ACHN (cell line): ENCODE results near the gene TLE2.
A peak's percentile ranks its signal among the peaks of the same experiment; 100 is the strongest.
"Not testable (repeated sequence)": the region's sequence is repeated elsewhere in the genome, so short reads cannot be mapped to it uniquely, and the experiment has no call there.

Experiments used
- DNase-seq: peaks from one replicate; pipeline ENCODE4 v3.0.0-alpha.2; 2015
- in situ Hi-C: cut with HindIII; loops from 2 replicates; pipeline ENCODE4 v1.10.0; 2017; ENCODE audit warnings: low sequenced_read_pairs, low pct_ligation_motif_present, low pct_unique_long_range_greater_than_20kb

TLE2 gene

DNA sequence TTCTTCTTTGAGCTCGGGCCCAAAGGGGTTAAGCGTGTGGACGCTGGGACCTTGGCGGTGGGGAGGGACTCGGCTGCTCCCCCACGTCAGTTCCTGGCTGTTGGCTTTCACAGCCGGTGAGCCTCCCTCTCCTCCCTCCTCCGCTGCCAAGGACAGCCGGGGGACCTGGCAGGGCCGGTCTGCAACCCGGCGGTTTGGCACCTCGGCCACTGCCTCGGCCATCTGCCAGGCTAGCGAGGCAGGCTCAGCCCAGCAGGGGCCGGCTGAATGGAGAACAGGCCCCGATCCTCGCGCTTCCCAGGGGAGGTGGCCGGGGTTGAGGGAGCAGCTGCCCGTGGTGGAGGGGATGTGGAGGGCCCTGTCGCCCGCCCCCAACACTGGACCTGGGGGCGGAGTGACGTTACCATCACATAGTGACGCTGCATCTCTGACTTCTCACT, 28.2 kb upstream of the TLE2 start:
- in situ Hi-C loops: no loop called here
- DNase-seq: no peak

DNA sequence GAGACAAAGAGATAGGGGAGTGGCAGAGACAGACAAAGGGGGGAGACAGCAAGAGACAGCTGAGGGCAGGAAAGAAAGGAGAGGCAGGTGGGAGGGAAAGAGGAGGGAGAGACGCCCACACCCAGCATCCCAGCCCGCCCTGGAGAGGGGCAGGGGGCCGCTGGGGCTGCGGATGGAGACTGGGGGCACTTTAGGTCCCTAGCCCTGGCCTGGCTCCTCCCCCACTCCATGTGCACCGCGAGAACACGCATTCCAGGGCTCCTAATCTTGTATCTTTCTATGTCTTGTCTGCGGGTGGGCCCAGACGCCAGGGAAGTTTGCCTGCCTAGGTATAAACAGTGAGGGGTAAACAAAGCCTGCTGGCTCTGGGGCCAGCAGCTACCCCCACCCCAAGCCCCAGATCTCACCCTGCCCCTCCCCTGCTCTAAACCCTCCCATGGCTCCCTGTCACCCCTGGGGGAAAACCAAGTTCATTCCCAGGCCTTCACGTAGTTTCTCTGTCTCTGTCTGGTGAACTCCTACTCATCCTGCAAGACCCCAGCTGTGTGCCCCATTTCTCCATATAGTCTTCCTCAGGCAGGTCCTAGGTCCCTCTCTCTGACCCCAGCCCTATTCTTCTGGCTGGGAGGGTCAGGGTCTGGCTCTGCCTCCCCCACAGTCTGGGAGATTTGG, 27.5 kb upstream of the TLE2 start:
- DNase-seq: no peak

DNA sequence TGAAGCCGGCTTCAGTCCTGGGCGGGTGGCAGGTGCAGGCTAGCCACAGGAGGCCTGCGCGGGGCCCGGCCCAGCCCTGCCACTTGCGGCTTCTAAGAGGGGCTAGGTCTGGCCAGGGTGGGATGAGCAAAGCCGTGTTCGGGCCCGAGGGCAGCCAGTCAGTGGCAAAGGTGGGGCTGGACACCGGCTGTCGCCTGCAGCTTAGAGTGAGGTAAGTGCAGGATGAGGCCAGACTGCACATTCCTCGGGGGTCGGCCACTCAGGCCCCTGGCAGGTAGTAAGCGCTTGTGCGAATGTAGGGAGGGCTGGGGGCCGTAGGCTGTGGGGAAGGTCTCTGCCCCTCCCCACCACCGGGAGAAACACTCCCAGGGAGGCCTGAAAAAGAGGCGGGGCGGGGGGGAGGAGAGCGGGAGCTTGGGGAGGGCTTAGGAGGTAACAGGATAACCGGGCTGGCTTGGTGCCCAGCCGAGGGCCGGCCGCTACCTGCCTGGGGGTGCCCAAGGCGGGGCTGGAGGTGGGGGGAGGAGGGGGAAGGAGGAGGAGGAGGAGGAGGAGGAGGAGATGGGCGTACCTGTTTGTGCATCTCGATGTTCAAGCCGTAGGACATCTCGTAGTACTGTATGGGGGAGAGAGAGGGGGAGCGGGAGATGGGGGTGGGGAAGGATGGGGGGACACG, 26.8 kb upstream of the TLE2 start:
- in situ Hi-C loops: no loop called here
- no peak for DNase-seq

More for the DNA sequence above, 27.5 kb upstream of the TLE2 start:
- in situ Hi-C loops: no loop called here

DNA sequence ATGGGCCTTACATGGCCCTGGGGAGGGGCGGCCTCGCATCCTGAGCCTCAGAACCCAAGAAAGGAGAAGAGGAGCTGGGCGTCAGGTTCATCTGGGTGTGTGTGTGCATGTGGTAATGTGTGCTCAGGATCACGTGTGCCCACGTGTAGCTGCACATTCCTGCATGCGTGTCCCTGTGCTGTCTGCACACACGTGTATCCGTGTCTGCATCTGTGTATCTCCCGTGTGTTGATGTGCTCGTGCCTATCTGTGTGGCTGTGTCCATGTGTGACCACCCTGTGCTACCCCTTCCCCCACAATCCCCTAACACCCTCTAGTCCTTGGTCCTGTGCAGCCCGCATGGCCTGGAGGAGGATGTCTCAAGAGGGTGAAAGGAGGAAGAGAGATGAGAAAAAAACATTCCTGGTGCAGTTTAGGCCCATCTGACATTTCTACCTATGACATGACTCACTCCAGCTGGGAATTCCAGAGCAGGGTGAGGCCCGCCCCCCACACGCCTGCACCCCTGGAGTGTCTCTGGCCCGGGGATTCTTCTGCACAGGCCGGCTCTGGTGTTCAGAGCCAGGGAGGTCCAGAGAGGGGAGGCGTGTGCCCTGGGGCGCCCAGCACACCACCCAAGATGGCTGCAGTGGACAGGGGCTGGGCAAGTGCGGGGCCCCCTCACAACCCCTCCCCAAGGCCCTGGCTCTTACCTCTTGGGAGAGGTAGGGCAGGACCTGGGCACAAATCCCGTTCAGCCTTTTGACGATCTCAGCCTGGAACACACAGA, 26.1 kb upstream of the TLE2 start:
- in situ Hi-C loops: no loop called here

DNA sequence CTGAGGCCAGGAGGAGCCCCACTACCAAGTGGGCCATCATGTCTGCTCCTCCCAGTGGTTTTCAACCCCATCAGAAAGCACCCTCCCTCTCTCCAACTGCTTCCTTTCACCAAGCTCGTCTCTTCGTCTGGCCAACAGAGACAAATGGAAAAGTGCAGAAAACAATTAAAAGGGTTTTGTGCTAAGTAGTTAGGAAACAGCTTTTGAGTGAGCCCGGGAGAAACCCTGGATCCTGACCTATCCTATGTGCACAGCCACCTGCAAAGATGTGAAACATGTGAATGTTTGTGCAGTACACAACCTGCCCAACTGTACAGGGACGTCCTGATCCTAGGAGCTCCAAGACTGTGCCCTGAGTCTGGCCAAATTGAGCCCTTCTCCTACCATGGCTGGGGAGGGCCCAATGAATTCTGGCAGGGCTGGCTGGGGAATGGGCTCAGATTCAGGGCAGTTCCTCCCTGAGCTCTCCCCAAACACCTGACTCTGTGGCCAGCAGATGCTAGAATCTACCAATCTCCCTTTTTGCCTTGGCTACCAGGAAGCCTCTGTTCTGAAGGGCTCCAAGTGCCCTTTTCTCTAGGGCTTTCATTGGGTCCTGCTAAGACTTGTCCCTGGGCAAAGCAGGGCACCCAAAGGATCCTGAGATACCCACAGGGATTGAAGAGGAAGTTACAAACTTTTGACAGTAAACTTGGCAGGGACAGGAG, 25.3 kb upstream of the TLE2 start:
- DNase-seq: no peak
- in situ Hi-C loops: no loop called here

More for the DNA sequence above, 26.1 kb upstream of the TLE2 start:
- no peak for DNase-seq

DNA sequence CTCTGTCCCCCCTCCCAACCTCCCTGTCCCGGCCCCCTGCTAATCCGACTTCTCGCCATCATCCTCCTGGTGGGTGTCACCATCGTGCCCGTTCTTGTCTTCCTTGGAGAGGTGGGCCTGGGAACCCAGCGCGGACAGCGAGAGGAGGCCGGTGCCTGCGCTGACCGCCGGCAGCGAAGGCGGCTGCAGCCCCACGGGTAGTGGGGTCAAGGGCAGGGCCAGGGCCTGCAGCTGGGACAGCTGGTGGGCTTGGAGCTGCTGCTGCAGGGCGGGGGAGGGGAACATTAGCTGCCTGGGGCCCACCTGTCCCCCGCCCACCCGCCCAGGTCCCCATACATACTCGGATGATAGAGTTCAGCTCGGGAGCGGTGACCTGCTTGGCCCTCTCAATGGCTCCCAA, 24.7 kb upstream of the TLE2 start:
- DNase-seq: no peak
- in situ Hi-C loops: no loop called here

DNA sequence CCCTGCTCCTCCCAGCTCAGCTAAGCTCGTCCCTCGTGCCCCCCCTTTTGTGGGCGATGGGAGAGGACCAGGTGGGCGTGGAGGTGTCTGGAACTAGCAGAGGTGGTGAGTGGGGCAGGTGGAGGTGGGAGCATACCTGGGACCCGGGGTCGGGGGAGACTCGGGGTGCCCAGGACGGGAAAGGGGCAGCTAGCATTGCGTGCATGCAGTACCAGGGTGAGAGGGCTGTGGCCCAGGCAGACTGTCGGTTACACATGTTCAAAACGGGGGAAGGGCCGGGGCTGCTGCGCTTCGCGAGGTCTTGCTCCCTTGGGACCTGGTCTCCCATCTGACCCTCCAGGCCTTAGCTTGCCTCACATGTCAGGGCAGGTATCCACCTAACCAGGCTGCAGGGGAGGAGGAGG, 24.1 kb upstream of the TLE2 start:
- DNase-seq: no peak
- in situ Hi-C loops: no loop called here

DNA sequence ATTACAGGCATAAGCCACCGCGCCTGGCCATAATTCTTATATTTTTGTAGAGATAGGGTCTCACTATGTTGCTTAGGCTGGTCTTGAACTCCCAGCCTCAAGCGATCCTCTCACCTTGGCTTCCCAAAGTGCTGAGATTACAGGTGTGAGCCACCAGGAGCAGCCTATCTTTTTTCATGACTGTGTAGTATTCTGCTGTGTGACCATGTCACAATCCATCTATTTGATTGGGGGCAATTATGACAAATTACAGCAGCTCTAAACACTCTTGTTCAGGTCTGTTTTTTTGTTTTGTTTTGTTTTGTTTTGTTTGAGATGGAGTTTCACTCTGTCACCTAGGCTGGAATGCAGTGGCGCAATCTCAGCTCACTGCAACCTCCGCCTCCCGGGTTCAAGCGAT, 20.9 kb upstream of the TLE2 start:
- DNase-seq, in situ Hi-C loops: not testable (repeated sequence)

DNA sequence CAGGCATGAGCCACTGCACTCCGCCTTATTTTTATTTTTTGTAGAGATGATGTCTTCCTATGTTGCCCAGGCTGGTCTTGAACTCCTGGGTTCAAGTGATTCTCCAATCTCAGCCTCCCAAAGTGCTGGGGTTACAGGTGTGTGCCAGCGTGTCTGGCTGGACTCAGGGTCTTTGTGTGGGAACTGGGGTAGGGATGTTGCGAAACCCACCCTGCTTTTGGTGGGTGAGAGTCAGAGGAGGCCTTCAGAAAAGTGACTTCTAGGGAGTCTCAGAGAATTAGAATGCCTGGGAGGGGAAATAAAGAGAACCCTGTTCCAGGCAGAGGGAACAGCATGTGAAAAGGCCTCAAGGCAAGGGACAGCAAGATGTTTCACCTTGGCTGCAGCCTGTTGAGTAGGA, 20.0 kb upstream of the TLE2 start:
- DNase-seq: no peak
- in situ Hi-C loops: no loop called here

DNA sequence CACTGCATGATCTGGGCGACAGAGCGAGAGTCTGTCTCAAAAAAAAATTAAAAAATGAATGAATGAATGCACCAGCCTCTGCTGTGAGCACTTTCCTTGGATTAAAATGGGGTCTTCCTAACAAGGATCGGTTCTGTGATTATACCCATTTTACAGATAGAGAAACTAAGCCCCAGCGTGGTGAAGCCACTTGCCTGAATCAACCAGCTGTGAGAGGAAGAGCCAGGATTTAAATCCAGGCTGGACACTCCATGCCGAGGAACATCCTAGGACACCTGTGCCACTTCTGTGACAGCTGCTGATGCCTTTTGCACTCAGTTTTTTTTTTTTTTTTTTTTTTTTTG, 19.1 kb upstream of the TLE2 start:
- in situ Hi-C loops: no loop called here

DNA sequence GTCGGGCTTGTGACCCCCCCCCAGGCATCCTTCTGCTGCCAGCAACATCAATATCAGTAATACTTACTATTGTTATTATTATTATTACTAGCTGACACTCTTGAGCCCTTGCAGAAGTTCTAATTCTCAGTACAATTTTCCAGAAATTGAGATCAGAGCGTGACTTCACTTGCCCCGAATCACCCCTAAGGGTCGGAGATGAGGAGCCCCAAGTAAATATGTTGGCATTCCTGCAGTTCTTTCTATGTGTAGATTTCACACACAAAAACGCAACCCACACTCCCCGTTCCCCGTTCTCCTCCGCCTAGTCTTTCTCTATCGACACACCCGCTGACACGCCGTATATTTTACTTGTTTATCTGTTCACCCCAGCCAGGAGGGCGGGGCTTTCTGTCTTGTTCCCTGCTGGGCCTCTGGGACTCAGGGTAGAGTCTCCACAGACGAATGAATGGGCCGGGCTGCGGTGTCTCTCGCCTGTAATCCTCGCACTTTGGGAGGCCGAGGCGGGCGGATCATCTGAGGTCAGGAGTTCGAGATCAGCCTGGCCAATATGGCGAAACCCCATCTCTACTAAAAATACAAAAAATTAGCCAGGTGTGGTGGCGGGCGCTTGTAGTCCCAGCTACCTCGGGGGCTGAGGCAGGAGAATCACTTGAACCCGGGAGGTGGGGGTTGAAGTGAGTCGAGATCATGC, 18.6 kb upstream of the TLE2 start:
- in situ Hi-C loops: no loop called here
- peak; percentile 63 for DNase-seq

More for the DNA sequence above, 19.1 kb upstream of the TLE2 start:
- DNase-seq: no peak

DNA sequence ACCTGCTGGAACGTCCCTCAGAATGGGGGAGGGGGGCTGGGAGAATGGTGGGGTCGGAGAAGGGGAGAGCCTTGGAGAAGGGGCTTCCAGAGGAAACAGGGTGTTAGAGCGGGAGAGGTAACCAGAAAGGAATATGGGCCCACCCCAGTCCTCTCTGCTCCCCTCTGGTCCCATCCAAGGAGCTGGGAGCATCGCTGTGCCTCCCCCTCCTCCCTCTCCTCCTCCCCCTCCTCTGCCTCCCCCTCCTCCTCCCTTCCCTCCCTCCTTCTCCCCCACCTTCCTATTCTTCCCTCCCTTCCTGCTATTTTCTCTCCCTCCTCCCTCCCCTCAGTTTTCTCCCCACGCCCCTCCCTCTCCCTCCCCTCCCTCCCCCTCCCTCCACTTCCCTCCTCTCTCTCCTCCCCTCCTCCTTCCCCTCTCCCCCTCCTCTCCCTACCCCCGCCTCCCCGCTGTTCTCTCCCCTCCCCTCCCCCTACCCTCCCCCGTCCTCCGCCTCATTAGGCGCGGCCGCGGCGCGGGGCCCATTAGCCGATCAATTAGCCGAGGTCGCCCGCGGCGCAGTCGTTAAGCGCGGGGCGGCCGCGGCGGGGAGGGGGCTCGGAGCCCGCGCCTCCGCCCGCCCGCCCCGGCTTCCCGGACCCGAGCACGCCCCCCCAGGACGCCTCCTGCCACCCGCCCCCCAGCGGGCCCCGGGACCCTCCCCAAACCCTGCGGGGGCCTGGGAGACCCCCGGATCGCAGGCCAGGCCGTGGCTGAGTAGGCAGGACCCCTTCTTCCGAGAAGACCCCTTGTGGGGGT, 17.8 kb upstream of the TLE2 start:
- in situ Hi-C loops: no loop called here
- no peak for DNase-seq

DNA sequence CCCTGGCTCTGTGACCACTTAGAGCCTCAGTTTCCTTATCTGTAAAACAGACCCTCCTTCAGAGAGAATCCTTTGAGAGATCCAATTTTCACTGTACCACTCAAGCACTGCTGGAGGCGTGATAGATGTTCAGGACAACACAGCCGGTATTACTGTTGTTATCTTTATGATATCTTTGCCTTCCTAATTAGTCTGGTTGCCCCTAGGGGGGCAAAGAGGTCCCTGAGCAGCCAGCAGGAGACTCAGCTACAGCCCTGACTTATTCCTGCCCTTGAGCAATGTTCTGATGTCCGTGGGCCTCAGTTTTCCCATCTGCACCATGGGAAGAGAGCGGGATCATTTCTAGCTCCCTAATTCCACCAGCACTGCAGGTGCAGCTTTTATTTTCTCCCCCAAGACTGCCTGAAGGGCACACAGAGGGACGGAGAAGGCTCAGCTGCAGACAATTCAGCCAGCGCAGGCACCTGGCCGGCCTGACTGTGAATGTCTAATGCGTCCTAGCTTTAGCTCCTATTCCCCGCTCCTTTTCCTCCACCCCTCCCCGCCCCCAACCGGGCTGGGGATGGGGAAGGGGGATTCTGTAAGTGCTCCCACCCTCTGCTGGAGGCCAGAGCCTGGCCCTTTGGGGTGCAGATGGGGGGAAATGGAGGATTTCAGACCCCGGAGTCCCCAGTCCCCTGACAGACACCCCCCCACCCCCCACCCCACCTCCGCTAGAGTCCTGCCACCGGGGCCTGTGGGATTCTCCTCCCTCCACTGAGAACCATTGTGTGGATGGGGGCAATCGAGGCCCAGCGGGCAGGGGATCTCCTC, 17.0 kb upstream of the TLE2 start:
- no peak for DNase-seq

DNA sequence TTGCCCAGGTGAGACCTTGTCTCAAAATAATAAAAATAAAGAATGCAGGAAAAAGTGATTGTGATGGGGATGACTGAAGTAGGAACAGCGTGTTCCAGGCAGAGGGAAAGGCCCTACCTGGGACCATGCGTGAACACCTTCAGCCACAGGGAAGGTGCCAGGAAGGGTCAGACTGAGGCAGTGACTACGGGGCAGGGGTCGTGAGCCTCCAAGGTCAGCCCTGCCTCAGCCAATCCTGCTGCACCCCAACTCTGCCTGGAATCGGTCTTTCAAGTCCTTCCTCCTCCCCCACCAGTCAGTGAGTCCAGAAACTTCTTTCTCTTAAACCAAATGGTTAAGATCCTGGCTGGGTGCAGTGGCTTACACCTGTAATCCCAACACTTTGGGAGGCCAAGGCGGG, 16.1 kb upstream of the TLE2 start:
- in situ Hi-C loops: no loop called here

More for the DNA sequence above, 17.0 kb upstream of the TLE2 start:
- in situ Hi-C loops: no loop called here

DNA sequence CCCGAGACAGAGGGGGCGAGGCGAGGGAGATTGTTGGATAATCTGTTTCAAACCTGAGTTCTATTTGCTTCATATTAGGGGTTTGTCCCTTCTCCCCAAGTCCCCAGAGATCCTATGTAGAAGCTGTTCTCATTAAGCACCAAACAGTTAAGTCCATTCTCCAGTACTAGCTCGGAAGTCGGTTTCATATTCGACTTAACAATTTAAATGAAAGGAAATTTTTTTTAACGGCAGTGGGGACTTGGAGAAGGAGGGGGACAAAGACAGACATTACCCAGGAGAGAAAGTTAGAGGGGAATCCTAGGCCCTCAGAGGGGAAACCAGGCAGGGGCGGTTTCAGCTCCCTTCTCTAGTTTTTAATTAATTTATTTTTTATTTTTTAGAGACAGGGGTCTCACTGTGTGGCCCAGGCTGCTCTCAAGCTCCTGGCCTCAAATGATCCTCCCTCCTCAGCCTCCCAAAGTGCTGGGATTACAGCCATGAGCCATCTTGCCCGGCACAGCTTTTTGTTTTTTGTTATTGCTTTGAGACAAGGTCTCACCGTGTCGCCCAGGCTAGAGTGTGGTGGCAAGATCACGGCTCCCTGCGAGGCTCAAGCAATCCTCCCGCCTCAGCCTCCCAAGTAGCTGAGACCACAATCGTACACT, 13.7 kb upstream of the TLE2 start:
- no peak for DNase-seq

More for the DNA sequence above, 16.1 kb upstream of the TLE2 start:
- no peak for DNase-seq

DNA sequence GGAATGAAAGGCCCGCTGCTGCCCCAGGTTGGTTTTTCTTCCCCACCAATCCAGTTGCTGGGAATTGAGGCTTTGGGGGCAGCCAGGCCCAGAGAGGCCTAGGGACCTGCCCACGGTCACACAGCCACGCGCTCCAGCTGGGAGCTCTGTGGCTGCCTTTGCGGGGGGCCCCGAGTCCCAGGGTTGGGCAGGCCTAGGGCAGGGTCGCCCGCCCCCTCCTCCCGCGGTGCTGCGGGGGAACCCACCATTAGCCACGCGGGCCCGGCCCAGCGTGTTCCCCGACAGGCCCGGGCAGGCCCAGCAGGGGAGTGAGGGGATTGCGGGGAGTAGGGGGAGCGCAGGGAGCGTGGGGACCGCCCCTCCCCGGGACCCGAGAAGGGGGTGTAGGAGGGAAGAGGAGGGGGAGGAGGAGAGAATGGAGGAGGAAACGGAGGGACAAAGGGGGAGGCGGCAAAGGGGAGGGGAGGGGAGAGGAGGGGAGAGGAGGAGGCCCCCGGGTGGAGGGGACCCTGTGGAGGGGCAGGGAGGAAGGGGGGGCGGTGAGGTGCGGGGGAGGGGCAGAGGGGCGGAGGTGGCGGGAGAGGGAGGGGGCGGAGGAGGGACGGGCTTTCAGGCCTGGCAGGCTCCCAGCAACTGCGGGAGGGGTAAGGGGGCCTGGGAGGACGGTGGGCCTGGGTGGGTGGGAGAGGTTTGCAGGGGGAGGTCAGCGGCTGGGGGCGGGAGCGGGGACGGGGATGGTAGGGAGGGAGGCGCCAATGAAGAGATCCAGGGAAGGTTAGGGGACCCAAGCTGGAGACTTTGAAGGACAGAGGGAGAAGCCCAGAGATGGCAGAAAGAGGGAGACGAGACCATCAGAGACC, 12.9 kb upstream of the TLE2 start:
- in situ Hi-C loops: no loop called here
- no peak for DNase-seq

More for the DNA sequence above, 13.7 kb upstream of the TLE2 start:
- in situ Hi-C loops: no loop called here
